Upper lobe of left lung (tissue), 4 donors: Measurements from ENCODE around the gene EFCAB8.

Experiments
- CTCF ChIP-seq, 6 experiments: fragments of 450-650 bp in 4 of 6; fragments of 200-600 bp in 2 of 6; sonication (generic) in 2 of 6; IDR thresholded peaks; one replicate each; pipeline ENCODE4 v1.5.1; 2016 to 2019; ENCODE audit warnings: antibody characterized with exemption in 6 of 6
- POLR2A ChIP-seq, 4 donors: fragments of 450-650 bp; IDR thresholded peaks; one replicate each; pipeline ENCODE4 v1.5.1; 2016 to 2017; ENCODE audit warnings: antibody characterized with exemption in 4 of 4, mild to moderate bottlenecking in 2 of 4
- POLR2AphosphoS5 ChIP-seq, 2 donors: sonication (generic); formaldehyde crosslinking; IDR thresholded peaks; one replicate each; pipeline ENCODE4 v1.5.1; 2017; ENCODE audit warnings: antibody characterized with exemption in 2 of 2

- no peak for TF ChIP-seq CTCF (IDR thresholded peaks at IDR 0.05)
- no peak for TF ChIP-seq POLR2AphosphoS5 (IDR thresholded peaks at IDR 0.05)
- TF ChIP-seq POLR2A (IDR thresholded peaks at IDR 0.05): no peak
Measured at GRCh38 chr20:32920066-32920465, 61.3 kb downstream of the EFCAB8 start.
